Duodenal mucosa (tissue), 2 donors: ENCODE data around the gene BCL2L14.
"Not testable (repeated sequence)": the region's sequence is repeated elsewhere in the genome, so short reads cannot be mapped to it uniquely, and the experiment has no call there.

Experiments used
- H3K27ac ChIP-seq: one replicate; pipeline ENCODE4 v1.7.0; 2013; ENCODE audit warnings: low read depth, low read length
- H3K27me3 ChIP-seq, 2 donors: one replicate each; pipeline ENCODE4 v1.7.0; 2013; ENCODE audit warnings: low read length in 2 of 2, control low read depth in 1 of 2; ENCODE audit not compliant: insufficient read depth in 2 of 2, control insufficient read depth in 1 of 2
- H3K36me3 ChIP-seq, 2 donors: one replicate each; pipeline ENCODE4 v1.7.0; 2013; ENCODE audit warnings: low read length in 2 of 2, control low read depth in 1 of 2; ENCODE audit not compliant: insufficient read depth in 2 of 2, control insufficient read depth in 1 of 2
- H3K4me1 ChIP-seq, 2 donors: one replicate each; pipeline ENCODE4 v1.7.0; 2013; ENCODE audit warnings: low read length in 2 of 2, control low read depth in 1 of 2; ENCODE audit not compliant: insufficient read depth in 2 of 2, control insufficient read depth in 1 of 2
- H3K4me3 ChIP-seq, 2 donors: one replicate each; pipeline ENCODE4 v1.7.0; 2013; ENCODE audit warnings: low read length in 2 of 2, low read depth in 1 of 2
- H3K9ac ChIP-seq, 2 donors: one replicate each; pipeline ENCODE4 v1.7.0; 2013; ENCODE audit warnings: low read length in 2 of 2, low read depth in 1 of 2
- H3K9me3 ChIP-seq, 2 donors: one replicate each; pipeline ENCODE4 v1.7.0; 2013; ENCODE audit warnings: low read length in 2 of 2, control low read depth in 1 of 2; ENCODE audit not compliant: control insufficient read depth in 1 of 2

BCL2L14 gene

DNA sequence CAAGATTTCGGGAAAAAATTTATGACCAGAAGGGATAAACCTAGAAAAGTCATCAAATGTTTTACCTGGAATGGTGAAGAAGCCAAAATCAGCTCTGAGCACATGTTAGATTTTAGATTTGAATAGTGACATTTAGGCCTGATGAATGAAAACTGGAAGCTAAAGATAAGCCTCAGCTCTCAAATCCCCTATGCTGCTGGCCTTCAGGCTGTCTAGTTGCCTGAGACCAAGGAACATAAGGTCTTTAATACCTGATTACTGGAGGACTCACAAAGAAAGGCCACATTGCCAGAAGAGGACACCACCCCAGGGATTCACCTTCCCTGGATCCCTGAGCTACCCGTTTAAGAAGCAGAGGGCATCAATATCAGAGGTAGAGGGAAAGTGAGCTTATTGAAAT lies 56.6 kb downstream of the BCL2L14 start:
- H3K27me3 ChIP-seq: no peaks in the 10 kb centered on the region
- H3K27ac ChIP-seq: no peak overlapping the region
- no peaks in the 10 kb centered on the region for H3K4me1 ChIP-seq
- no peak overlapping the region for H3K9ac ChIP-seq
- H3K4me3 ChIP-seq: no peak overlapping the region
- no peaks in the 10 kb centered on the region for H3K9me3 ChIP-seq
- H3K36me3 ChIP-seq: peaks cover 18 to 49% of the 10 kb centered on the region in 2 donors

DNA sequence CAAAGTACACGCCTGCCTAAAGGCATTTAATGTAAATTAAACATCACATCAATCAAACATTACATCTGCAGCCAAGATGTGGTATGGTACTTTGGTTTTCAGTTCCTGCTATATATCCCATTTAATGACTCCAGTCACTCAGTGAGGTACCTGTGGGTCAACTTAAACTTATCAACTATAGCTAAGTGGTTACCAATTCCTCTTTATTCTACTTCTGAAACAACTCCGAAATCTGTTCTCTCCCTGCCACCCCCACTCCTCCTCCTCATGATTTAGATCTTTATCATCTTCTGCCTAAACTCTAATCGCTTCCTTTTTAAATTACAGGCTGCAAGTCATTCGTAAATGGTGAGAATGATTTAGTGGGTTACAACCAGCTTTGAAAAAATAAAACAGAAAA lies 57.9 kb downstream of the BCL2L14 start:
- no peaks in the 10 kb centered on the region for H3K4me1 ChIP-seq
- H3K4me3 ChIP-seq: no peak overlapping the region
- H3K9me3 ChIP-seq: no peaks in the 10 kb centered on the region
- no peaks in the 10 kb centered on the region for H3K27me3 ChIP-seq
- H3K9ac ChIP-seq: no peak overlapping the region
- H3K36me3 ChIP-seq: peaks cover 12 to 41% of the 10 kb centered on the region in 2 donors
- H3K27ac ChIP-seq: no peak overlapping the region

DNA sequence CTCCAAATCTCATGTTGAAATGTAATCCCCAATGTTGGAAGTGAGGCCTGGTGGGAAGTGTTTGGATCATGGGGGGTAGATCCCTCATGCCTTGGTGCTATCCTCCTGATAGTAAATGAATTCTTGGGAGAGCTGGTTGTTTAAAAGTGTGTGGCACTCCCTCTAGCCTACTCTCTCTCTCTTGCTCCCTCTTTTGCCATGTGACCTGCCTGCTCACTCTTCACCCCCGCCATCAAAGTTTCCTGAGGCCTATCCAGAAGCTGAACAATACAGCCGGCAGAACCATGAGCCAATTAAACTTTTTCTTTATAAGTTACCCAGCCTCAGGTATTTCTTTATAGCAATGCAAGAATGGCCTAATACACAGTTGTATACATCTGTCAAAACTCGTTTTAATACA lies 62.5 kb downstream of the BCL2L14 start:
- Histone ChIP-seq H3K36me3 (peaks cover 0 to 16% of the 10 kb centered on the region in 2 donors), H3K9me3 (no peaks in the 10 kb centered on the region), H3K9ac (no peak overlapping the region), H3K4me1 (no peaks in the 10 kb centered on the region), H3K4me3 (no peak overlapping the region), H3K27ac (no peak overlapping the region), H3K27me3 (no peaks in the 10 kb centered on the region)

DNA sequence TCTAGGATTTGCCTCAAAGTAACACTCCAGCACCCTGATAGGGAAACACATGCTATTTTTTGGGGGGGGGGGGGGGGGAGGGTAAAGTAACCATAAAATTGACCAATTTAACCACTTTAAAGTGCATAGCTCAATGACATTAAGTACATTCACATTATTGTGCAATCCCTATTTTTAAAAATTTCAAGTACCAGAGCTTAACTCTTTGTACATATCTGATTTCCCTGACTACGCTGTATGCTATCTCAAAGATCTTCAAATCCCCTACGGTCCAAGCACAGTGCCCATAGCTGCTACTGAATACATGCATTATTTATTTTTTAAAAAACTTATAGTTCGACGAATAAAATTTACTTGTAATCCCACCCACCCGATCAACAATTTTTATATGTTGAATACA lies 63.0 kb downstream of the BCL2L14 start:
- H3K27me3 ChIP-seq: no peaks in the 10 kb centered on the region
- H3K4me1 ChIP-seq: no peaks in the 10 kb centered on the region
- H3K36me3 ChIP-seq: peaks cover 0 to 11% of the 10 kb centered on the region in 2 donors
- no peak overlapping the region for H3K9ac ChIP-seq
- H3K9me3 ChIP-seq: no peaks in the 10 kb centered on the region
- H3K4me3 ChIP-seq: no peak overlapping the region
- no peak overlapping the region for H3K27ac ChIP-seq

DNA sequence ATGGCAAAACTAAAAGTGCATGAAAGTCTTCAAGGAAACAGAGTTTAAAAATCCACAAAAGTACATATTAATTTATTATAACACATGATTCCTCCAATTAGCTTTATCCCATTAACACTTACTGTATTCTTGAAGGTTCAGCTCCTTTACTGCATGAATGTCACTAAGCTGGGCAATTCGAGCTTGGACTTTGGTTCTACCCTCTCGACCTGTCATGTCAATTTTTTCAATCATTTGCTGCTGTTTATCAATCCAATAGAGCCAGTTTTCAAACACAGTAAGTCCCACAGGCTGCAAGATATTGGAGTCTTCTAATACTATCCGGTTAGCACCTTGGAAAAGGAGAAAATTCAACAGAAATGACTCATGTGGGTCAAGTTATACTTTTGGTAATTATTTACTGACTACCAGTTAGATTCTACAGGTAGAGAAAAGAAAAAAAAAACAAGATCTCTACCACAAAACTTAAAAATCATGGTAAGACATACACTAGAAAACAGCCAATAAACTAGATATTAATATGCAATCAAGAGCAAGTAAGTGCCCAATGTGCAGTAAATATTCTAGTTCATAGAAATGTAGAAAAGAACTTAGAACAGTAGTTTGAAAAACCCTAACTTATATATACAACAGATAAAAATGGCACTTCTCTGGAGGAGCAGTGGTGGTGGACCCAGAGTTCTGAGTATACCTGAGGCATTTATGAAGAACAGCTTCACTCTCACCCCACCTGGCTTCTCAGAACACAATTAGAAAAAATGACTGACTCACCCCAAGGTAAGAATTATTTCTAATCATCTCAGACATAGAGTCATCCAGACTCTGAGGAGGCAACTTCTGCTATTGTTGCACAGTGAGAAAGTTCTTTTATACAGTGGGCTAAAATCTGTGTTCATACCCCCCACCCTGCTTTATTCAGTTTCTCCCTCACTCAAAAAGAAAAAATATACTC lies 67.7 kb downstream of the BCL2L14 start:
- H3K9me3 ChIP-seq: no peaks in the 10 kb centered on the region
- H3K27ac ChIP-seq: no peak overlapping the region
- peaks cover 0 to 4% of the 10 kb centered on the region in 2 donors for H3K36me3 ChIP-seq
- no peaks in the 10 kb centered on the region for H3K27me3 ChIP-seq
- H3K4me1 ChIP-seq: no peaks in the 10 kb centered on the region
- H3K4me3 ChIP-seq: no peak overlapping the region
- no peak overlapping the region for H3K9ac ChIP-seq

DNA sequence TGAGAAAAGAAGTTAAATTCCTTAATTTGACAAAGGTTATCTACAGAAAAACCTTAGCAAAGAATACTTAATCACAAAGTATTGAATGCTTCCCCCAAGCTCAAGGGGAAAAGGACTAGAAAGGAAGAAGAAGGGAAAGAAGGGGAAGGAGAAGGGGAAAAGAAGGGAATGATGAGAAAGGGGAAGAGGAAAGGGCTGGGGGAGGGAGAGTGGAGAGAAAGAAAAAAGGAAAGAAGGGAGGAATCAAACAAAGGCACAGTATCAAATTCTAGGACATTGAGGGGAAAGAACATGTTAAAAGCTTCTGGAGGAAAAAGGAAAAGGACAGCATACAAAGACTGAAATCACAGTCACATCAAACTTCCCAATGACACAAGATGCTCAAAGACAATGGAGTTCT lies 70.3 kb downstream of the BCL2L14 start:
- no peaks in the 10 kb centered on the region for H3K9me3 ChIP-seq
- no peak overlapping the region for H3K9ac ChIP-seq
- H3K4me1 ChIP-seq: no peaks in the 10 kb centered on the region
- no peak overlapping the region for H3K4me3 ChIP-seq
- no peak overlapping the region for H3K27ac ChIP-seq
- H3K27me3 ChIP-seq: no peaks in the 10 kb centered on the region
- H3K36me3 ChIP-seq: peaks cover 0 to 4% of the 10 kb centered on the region in 2 donors

DNA sequence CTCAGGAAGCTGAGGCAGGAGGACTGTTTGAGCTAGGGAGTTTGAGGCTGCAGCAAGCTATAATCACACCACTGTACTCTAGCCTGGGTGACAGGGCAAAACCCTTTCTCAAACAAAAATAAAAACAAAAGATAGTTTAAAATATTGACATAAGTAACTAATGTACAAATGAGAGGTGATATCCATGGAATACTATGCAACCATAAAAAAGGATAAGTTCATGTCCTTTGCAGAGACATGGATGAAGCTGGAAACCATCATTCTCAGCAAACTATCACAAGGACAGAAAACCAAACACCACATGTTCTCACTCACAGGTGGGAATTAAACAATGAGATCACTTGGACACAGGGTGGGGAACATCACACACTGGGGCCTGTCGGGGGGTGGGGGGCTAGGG lies 73.8 kb downstream of the BCL2L14 start:
- not testable (repeated sequence) for H3K4me3 ChIP-seq, H3K27ac ChIP-seq, H3K4me1 ChIP-seq, H3K9ac ChIP-seq, H3K27me3 ChIP-seq, H3K9me3 ChIP-seq
- H3K36me3 ChIP-seq: peaks cover 0 to 25% of the 10 kb centered on the region in 2 donors

DNA sequence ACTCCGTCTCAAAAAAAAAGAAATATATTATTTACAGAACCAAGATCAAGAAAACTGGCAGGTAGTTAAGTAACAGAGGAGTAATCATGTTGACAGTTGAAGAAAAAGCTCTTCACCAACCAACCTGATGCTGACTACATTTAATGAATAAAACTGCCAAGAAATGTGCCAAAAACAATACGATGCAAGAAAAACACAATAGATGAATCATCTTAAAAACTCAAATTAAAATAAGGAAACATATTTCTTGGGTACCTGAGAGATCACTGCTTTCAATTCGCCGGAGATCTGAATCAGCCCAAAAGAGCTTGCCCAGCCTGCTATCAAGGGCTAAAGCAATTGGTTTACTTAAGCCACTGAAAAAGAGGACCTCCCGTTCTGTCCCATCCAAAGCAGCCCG lies 76.4 kb downstream of the BCL2L14 start:
- H3K9ac ChIP-seq: no peak overlapping the region
- H3K4me1 ChIP-seq: no peaks in the 10 kb centered on the region
- no peak overlapping the region for H3K27ac ChIP-seq
- no peaks in the 10 kb centered on the region for H3K9me3 ChIP-seq
- peaks cover 0 to 31% of the 10 kb centered on the region in 2 donors for H3K36me3 ChIP-seq
- H3K27me3 ChIP-seq: no peaks in the 10 kb centered on the region
- no peak overlapping the region for H3K4me3 ChIP-seq
